Measurements from ENCODE around the gene TNFRSF21. TPM values are rescaled to one million over a fixed set of nuclear protein-coding genes. Genes with fewer than 3 reads are reported as not detected.

TNFRSF21 gene
- total RNA-seq: 40.1 and 53.2 TPM in 2 replicates

GRCh38 chr6:47309291-47310130 is at the start of gene TNFRSF21:
Gene TNFRSF21 (minus strand): TSS chr6:47309905. CDS start chr6:47309511, 394 bp downstream.

Other genes with a start within 250 kb of the TNFRSF21 start
- gene CD2AP, start 167.9 kb upstream of the TNFRSF21 start, total RNA-seq: 2.8 and 5.4 TPM in 2 replicates

Measured in pericardium fibroblast (primary cell).